Measurements from ENCODE around the gene VIPR2. TPM values are rescaled to one million over a fixed set of nuclear protein-coding genes. Genes with fewer than 3 reads are reported as not detected.

Gene VIPR2
- total RNA-seq, 4 donors from 2014 or later, result 0.59 to 0.64 (median 0.60) TPM; not detected in 1

- Histone ChIP-seq H3K36me3 (no peaks in the 10 kb centered on the region), H3K27me3 (peaks cover 58% of the 10 kb centered on the region), H3K27ac (no peak overlapping the region), H3K4me3 (no peak overlapping the region), H3K4me1 (peaks cover 22% of the 10 kb centered on the region), H3K9me3 (no peaks in the 10 kb centered on the region)
- TF ChIP-seq POLR2A (IDR thresholded peaks at IDR 0.05) (no peak), POLR2AphosphoS5 (IDR thresholded peaks at IDR 0.05) (no peak), CTCF (IDR thresholded peaks at IDR 0.05) (no peak), EP300 (IDR thresholded peaks at IDR 0.05) (no peak)
- 86% methylated on average over 6 of the region's 6 CpGs for WGBS
- DNase-seq (ENCODE audit: low spot score in 2 of 2), result no peak
Observed at GRCh38 chr7:159141660-159142059, 3.0 kb downstream of the VIPR2 start.

GRCh38 chr7:159141167-159141566 is 3.5 kb downstream of the VIPR2 start:
- Histone ChIP-seq H3K4me3 (no peak overlapping the region), H3K27ac (no peak overlapping the region), H3K4me1 (peaks cover 22% of the 10 kb centered on the region), H3K27me3 (peaks cover 60% of the 10 kb centered on the region), H3K36me3 (no peaks in the 10 kb centered on the region), H3K9me3 (no peaks in the 10 kb centered on the region)
- DNase-seq (ENCODE audit: low spot score in 2 of 2), result peak in 1 of 2 donors; percentile 34
- TF ChIP-seq POLR2A (IDR thresholded peaks at IDR 0.05) (no peak), EP300 (IDR thresholded peaks at IDR 0.05) (no peak), CTCF (IDR thresholded peaks at IDR 0.05) (no peak), POLR2AphosphoS5 (IDR thresholded peaks at IDR 0.05) (no peak)
- 93% methylated on average over 14 of the region's 14 CpGs for WGBS

GRCh38 chr7:159140170-159140910 is 4.3 kb downstream of the VIPR2 start:
- H3K4me1 ChIP-seq, result peaks cover 19% of the 10 kb centered on the region
- WGBS, result 86% methylated on average over 23 of the region's 23 CpGs
- H3K9me3 ChIP-seq, result no peaks in the 10 kb centered on the region
- no peak for TF ChIP-seq EP300 (IDR thresholded peaks at IDR 0.05)
- TF ChIP-seq POLR2A (IDR thresholded peaks at IDR 0.05), result no peak
- TF ChIP-seq CTCF (IDR thresholded peaks at IDR 0.05), result no peak
- no peak for TF ChIP-seq POLR2AphosphoS5 (IDR thresholded peaks at IDR 0.05)
- no peak overlapping the region for H3K27ac ChIP-seq
- H3K27me3 ChIP-seq, result peaks cover 56% of the 10 kb centered on the region
- no peak overlapping the region for H3K4me3 ChIP-seq
- DNase-seq (ENCODE audit: low spot score in 2 of 2), result peak in 1 of 2 donors; percentile 62
- no peaks in the 10 kb centered on the region for H3K36me3 ChIP-seq

GRCh38 chr7:159139639-159140038 is 5.0 kb downstream of the VIPR2 start:
- Histone ChIP-seq H3K4me1 (peaks cover 12% of the 10 kb centered on the region), H3K9me3 (no peaks in the 10 kb centered on the region), H3K27ac (no peak overlapping the region), H3K27me3 (peaks cover 49% of the 10 kb centered on the region), H3K36me3 (no peaks in the 10 kb centered on the region), H3K4me3 (no peak overlapping the region)
- TF ChIP-seq POLR2AphosphoS5 (IDR thresholded peaks at IDR 0.05) (no peak), EP300 (IDR thresholded peaks at IDR 0.05) (no peak), CTCF (IDR thresholded peaks at IDR 0.05) (no peak), POLR2A (IDR thresholded peaks at IDR 0.05) (no peak)
- 83% methylated on average over 10 of the region's 10 CpGs for WGBS
- peak in 1 of 2 donors; percentile 38 for DNase-seq (ENCODE audit: low spot score in 2 of 2)

GRCh38 chr7:159139202-159139601 is 5.5 kb downstream of the VIPR2 start:
- DNase-seq (ENCODE audit: low spot score in 2 of 2), result peak in 1 of 2 donors; percentile 45
- no peaks in the 10 kb centered on the region for H3K9me3 ChIP-seq
- peaks cover 44% of the 10 kb centered on the region for H3K27me3 ChIP-seq
- no peak overlapping the region for H3K4me3 ChIP-seq
- TF ChIP-seq CTCF (IDR thresholded peaks at IDR 0.05) (no peak), POLR2A (IDR thresholded peaks at IDR 0.05) (no peak), POLR2AphosphoS5 (IDR thresholded peaks at IDR 0.05) (no peak), EP300 (IDR thresholded peaks at IDR 0.05) (no peak)
- peaks cover 8% of the 10 kb centered on the region for H3K4me1 ChIP-seq
- no peaks in the 10 kb centered on the region for H3K36me3 ChIP-seq
- no peak overlapping the region for H3K27ac ChIP-seq
- WGBS, result 88% methylated on average over 10 of the region's 10 CpGs

Measured in suprapubic skin (tissue), 4 donors.